ENCODE results near the gene TREML4.

GRCh38 chr6:41190791-41191190, 37.4 kb upstream of the TREML4 start:
- no peak for TF ChIP-seq CTCF (IDR thresholded peaks at IDR 0.05; ENCODE audit: poor library complexity)
- no peak for TF ChIP-seq EZH2 (IDR thresholded peaks at IDR 0.05; ENCODE audit: borderline replicate concordance)
